Mucosa of descending colon (tissue), 3 donors: ENCODE data around the gene IMMP2L. TPM values are rescaled to one million over a fixed set of nuclear protein-coding genes. Genes with fewer than 3 reads are reported as not detected.

Source experiments
- ATAC-seq: fragments of 200-7000 bp; cut with Tn5 transposase; one replicate; pipeline ENCODE4 v1.9.1; 2020; ENCODE audit warnings: mild to moderate bottlenecking, moderate library complexity
- DNase-seq, 3 donors: peaks; one replicate each; pipeline ENCODE4 v3.0.0-alpha.2; 2020
- H3K36me3 ChIP-seq: fragments of 200-600 bp; one replicate; pipeline ENCODE4 v1.8.0; 2021; ENCODE audit warnings: low read depth, mild to moderate bottlenecking
- H3K4me1 ChIP-seq: fragments of 200-600 bp; one replicate; pipeline ENCODE4 v1.8.0; 2021; ENCODE audit warnings: low read depth, mild to moderate bottlenecking
- H3K4me3 ChIP-seq: fragments of 200-600 bp; one replicate; pipeline ENCODE4 v1.8.0; 2021; ENCODE audit warnings: mild to moderate bottlenecking
- H3K9me3 ChIP-seq: fragments of 200-600 bp; one replicate; pipeline ENCODE4 v1.8.0; 2021; ENCODE audit warnings: mild to moderate bottlenecking
- CTCF ChIP-seq: fragments of 200-600 bp; IDR thresholded peaks from one replicate; pipeline ENCODE4 v1.8.0; 2022; ENCODE audit warnings: antibody characterized with exemption, mild to moderate bottlenecking
- intact Hi-C, 2 donors: fragments of 100-400 bp; cut with DNase I in 1 of 2; cut with micrococcal nuclease in 1 of 2; formaldehyde crosslinking; loops; one replicate each; pipeline versions ENCODE4 v1.11.0 to v1.11.1; 2022; cut with DNase I, micrococcal nuclease
- total RNA-seq, 3 donors: library from RNA; stranded (reverse); fragmentation: NEBNext Ultra II Directional in 2 of 3; extraction: Animal tissue kit (Norgen Biotek cat#: 25700) in 2 of 3; gene quantifications; one replicate each; pipeline versions ENCODE4 v1.2.1 to v1.2.4, GENCODE V29; 2021 to 2023
- donor health status: DM: no; HTN: no; CAD: no; lungs with moderate emphysema.
- donor health status: DM: no; HTN: no; CAD: no.
- donor health status: DM: no; HTN: yes; CAD: no.

The IMMP2L gene
- total RNA-seq, 3 donors from 2014 or later, result 12.1 to 20.7 (median 17.7) TPM

GRCh38 chr7:110921595-110922151 is 640.6 kb downstream of the IMMP2L start:
- H3K4me3 ChIP-seq, result no peak overlapping the region
- intact Hi-C loops, result no loop called here
- no peak for DNase-seq
- ATAC-seq, result no peak
- H3K9me3 ChIP-seq, result no peaks in the 10 kb centered on the region
- H3K36me3 ChIP-seq, result no peaks in the 10 kb centered on the region
- no peak for TF ChIP-seq CTCF
- H3K4me1 ChIP-seq, result no peaks in the 10 kb centered on the region

- ATAC-seq (no peak), DNase-seq (no peak)
- intact Hi-C loops, result no loop called here
- no peak overlapping the region for H3K4me3 ChIP-seq
- no peaks in the 10 kb centered on the region for H3K9me3 ChIP-seq
- no peak for TF ChIP-seq CTCF
- no peaks in the 10 kb centered on the region for H3K4me1 ChIP-seq
- H3K36me3 ChIP-seq, result no peaks in the 10 kb centered on the region
Observed at GRCh38 chr7:110918949-110919548, 643.2 kb downstream of the IMMP2L start.

DNA sequence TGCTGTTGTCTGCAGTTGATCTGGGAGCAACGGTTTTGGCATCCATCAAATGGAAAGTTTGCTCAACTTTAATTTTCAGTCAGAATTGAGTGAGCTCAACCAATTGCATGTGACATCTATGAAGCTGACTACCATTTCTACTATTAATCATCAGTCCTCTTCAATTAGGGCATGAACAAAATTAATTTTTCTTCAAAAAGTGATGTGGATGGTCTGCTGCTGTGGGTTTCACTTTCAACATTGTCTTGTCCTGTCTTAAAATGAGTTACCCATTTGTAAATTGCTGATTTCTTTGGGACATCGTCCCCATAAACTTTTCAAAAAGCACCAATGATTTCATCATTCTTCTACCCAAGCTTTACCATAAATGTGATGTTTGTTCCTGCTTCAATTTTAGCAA is 648.0 kb downstream of the IMMP2L start:
- no peak for TF ChIP-seq CTCF
- no peaks in the 10 kb centered on the region for H3K4me1 ChIP-seq
- intact Hi-C loops, result no loop called here
- H3K36me3 ChIP-seq, result no peaks in the 10 kb centered on the region
- no peak overlapping the region for H3K4me3 ChIP-seq
- ATAC-seq (no peak), DNase-seq (no peak)
- no peaks in the 10 kb centered on the region for H3K9me3 ChIP-seq

DNA sequence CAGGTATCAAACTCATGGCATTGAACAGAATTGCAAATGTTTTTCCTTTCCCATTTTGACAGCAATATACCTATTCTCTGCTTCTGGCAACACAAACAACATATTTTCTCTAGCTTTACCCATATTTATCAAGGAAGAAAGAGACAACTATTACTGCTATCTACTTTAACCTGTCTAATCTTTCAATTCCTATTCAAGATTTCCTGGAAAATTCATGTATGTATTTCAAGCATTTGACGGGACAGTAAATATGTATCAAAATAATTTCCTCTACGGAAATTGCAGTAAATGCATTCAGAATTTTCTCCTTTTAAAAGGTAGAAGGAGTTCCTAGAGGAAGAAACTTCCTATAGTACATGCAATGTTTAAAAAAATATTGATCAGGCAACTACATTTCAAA is 650.7 kb downstream of the IMMP2L start:
- DNase-seq (no peak), ATAC-seq (no peak)
- Histone ChIP-seq H3K4me1 (no peaks in the 10 kb centered on the region), H3K36me3 (no peaks in the 10 kb centered on the region), H3K4me3 (no peak overlapping the region), H3K9me3 (no peaks in the 10 kb centered on the region)
- intact Hi-C loops, result no loop called here
- no peak for TF ChIP-seq CTCF

GRCh38 chr7:110909117-110909516 is 653.2 kb downstream of the IMMP2L start:
- no peak overlapping the region for H3K4me3 ChIP-seq
- ATAC-seq (no peak), DNase-seq (no peak)
- no peaks in the 10 kb centered on the region for H3K4me1 ChIP-seq
- intact Hi-C loops, result no loop called here
- H3K36me3 ChIP-seq, result no peaks in the 10 kb centered on the region
- no peak for TF ChIP-seq CTCF
- no peaks in the 10 kb centered on the region for H3K9me3 ChIP-seq
